CD4-positive, CD25-positive, alpha-beta regulatory T cell (primary cell): ENCODE data around the gene SORCS2. TPM values are rescaled to one million over a fixed set of nuclear protein-coding genes. Genes with fewer than 3 reads are reported as not detected.
"Not testable (repeated sequence)": the region's sequence is repeated elsewhere in the genome, so short reads cannot be mapped to it uniquely, and the experiment has no call there.

Experiments
- ATAC-seq, 2 donors: fragments of 150-1000 bp; cut with Tn5 transposase; one replicate each; pipeline ENCODE4 v1.10.0; 2021; ENCODE audit warnings: low read depth in 2 of 2, moderate number of reproducible peaks in 2 of 2, moderate library complexity in 1 of 2
- DNase-seq, 3 donors: peaks; one replicate each; pipeline versions ENCODE4 v3.0.0 to v3.0.0-alpha.2; 2012 to 2022; ENCODE audit warnings: mixed read lengths in 1 of 3
- H3K27ac ChIP-seq: one replicate; pipeline ENCODE4 v1.7.0; 2013; ENCODE audit warnings: mild to moderate bottlenecking, low read length; ENCODE audit not compliant: insufficient read depth, poor library complexity, severe bottlenecking
- H3K27me3 ChIP-seq: one replicate; pipeline ENCODE4 v1.7.0; 2013; ENCODE audit warnings: low read length; ENCODE audit not compliant: control insufficient read depth, insufficient read depth
- H3K36me3 ChIP-seq: one replicate; pipeline ENCODE4 v1.7.0; 2013; ENCODE audit warnings: mild to moderate bottlenecking, low read length, moderate library complexity; ENCODE audit not compliant: control insufficient read depth, insufficient read depth
- H3K4me1 ChIP-seq: 2 replicates; pipeline ENCODE4 v1.7.0; 2013; ENCODE audit warnings: mild to moderate bottlenecking, low read length; ENCODE audit not compliant: insufficient read depth, control insufficient read depth, poor library complexity, severe bottlenecking
- H3K4me3 ChIP-seq: one replicate; pipeline ENCODE4 v1.7.0; 2013; ENCODE audit warnings: low read depth, mild to moderate bottlenecking, low read length, moderate library complexity
- H3K9me3 ChIP-seq, 2 experiments: 1 replicate in 1 of 2; 2 replicates in 1 of 2; pipeline ENCODE4 v1.7.0; 2013; ENCODE audit warnings: low read length in 2 of 2, mild to moderate bottlenecking in 1 of 2, moderate library complexity in 1 of 2; ENCODE audit not compliant: control insufficient read depth in 2 of 2
- H3K27ac Mint-ChIP-seq, 3 donors: one replicate each; pipeline ENCODE4 v1.8.0; 2020 to 2022; ENCODE audit warnings: mild to moderate bottlenecking in 3 of 3, mixed read lengths in 3 of 3, moderate library complexity in 2 of 3
- H3K27me3 Mint-ChIP-seq: one replicate; pipeline ENCODE4 v1.8.0; 2022; ENCODE audit warnings: mild to moderate bottlenecking, mixed read lengths
- H3K36me3 Mint-ChIP-seq: one replicate; pipeline ENCODE4 v1.8.0; 2020; ENCODE audit warnings: mixed read lengths
- H3K4me1 Mint-ChIP-seq, 4 donors: one replicate each; pipeline ENCODE4 v1.8.0; 2020 to 2022; ENCODE audit warnings: mixed read lengths in 4 of 4, mild to moderate bottlenecking in 1 of 4
- H3K4me3 Mint-ChIP-seq, 4 donors: one replicate each; pipeline ENCODE4 v1.8.0; 2020 to 2022; ENCODE audit warnings: mild to moderate bottlenecking in 4 of 4, mixed read lengths in 4 of 4, moderate library complexity in 3 of 4
- H3K9me3 Mint-ChIP-seq, 7 donors: one replicate each; pipeline ENCODE4 v1.8.0; 2020 to 2022; ENCODE audit warnings: mixed read lengths in 7 of 7, mild to moderate bottlenecking in 3 of 7, moderate library complexity in 2 of 7
- polyA plus RNA-seq, 4 donors: library from polyadenylated mRNA; unstranded; fragments of 300-500 nt; fragmentation: Illumina TruSeq; gene quantifications; one replicate each; pipeline ENCODE4 v1.2.3, GENCODE V29; 2021
- total RNA-seq: library from RNA; stranded (reverse); gene quantifications from one replicate; pipeline ENCODE4 v1.2.3, GENCODE V29; 2022

SORCS2 gene
- total and polyA plus RNA-seq, 5 donors from 2014 or later, result not detected

GRCh38 chr4:7161721-7162214, 30.6 kb upstream of the SORCS2 start:
- ATAC-seq (no peak), DNase-seq (no peak)
- no peaks in the 10 kb centered on the region for H3K27me3 ChIP-seq
- no peak overlapping the region for H3K27ac Mint-ChIP-seq
- H3K9me3 Mint-ChIP-seq, result no peaks in the 10 kb centered on the region
- H3K4me1 ChIP-seq, result no peaks in the 10 kb centered on the region
- no peaks in the 10 kb centered on the region for H3K4me1 Mint-ChIP-seq
- no peak overlapping the region for H3K27ac ChIP-seq
- no peaks in the 10 kb centered on the region for H3K9me3 ChIP-seq
- H3K4me3 ChIP-seq, result no peak overlapping the region
- no peaks in the 10 kb centered on the region for H3K36me3 Mint-ChIP-seq
- H3K36me3 ChIP-seq, result no peaks in the 10 kb centered on the region
- H3K27me3 Mint-ChIP-seq, result peaks cover 10% of the 10 kb centered on the region
- no peak overlapping the region for H3K4me3 Mint-ChIP-seq

- not testable (repeated sequence) for H3K27ac ChIP-seq, H3K9me3 Mint-ChIP-seq, H3K4me3 ChIP-seq, ATAC-seq, H3K4me1 ChIP-seq, H3K36me3 Mint-ChIP-seq, H3K27me3 ChIP-seq, H3K36me3 ChIP-seq, H3K9me3 ChIP-seq, H3K4me1 Mint-ChIP-seq, H3K4me3 Mint-ChIP-seq, DNase-seq
- H3K27ac Mint-ChIP-seq, result peak overlapping the region in 1 of 3 donors; percentile 26
- H3K27me3 Mint-ChIP-seq, result peaks cover 10% of the 10 kb centered on the region
Observed at GRCh38 chr4:7165056-7165873, 27.1 kb upstream of the SORCS2 start.

GRCh38 chr4:7165874-7166201, 26.5 kb upstream of the SORCS2 start:
- H3K36me3 ChIP-seq, result no peaks in the 10 kb centered on the region
- no peak overlapping the region for H3K27ac Mint-ChIP-seq
- no peak overlapping the region for H3K4me3 Mint-ChIP-seq
- H3K27me3 ChIP-seq, result no peaks in the 10 kb centered on the region
- H3K9me3 Mint-ChIP-seq, result peaks cover 0 to 1% (median 0%) of the 10 kb centered on the region in 7 donors
- ATAC-seq (no peak), DNase-seq (no peak)
- no peaks in the 10 kb centered on the region for H3K4me1 ChIP-seq
- H3K4me3 ChIP-seq, result no peak overlapping the region
- H3K27me3 Mint-ChIP-seq, result peaks cover 14% of the 10 kb centered on the region
- H3K9me3 ChIP-seq, result no peaks in the 10 kb centered on the region
- no peaks in the 10 kb centered on the region for H3K4me1 Mint-ChIP-seq
- H3K27ac ChIP-seq, result no peak overlapping the region
- no peaks in the 10 kb centered on the region for H3K36me3 Mint-ChIP-seq

GRCh38 chr4:7166237-7166636, 26.1 kb upstream of the SORCS2 start:
- no peak overlapping the region for H3K4me3 ChIP-seq
- H3K4me1 ChIP-seq, result no peaks in the 10 kb centered on the region
- no peak for ATAC-seq
- no peak overlapping the region for H3K27ac Mint-ChIP-seq
- H3K27ac ChIP-seq, result no peak overlapping the region
- H3K9me3 Mint-ChIP-seq, result peaks cover 0 to 1% (median 0%) of the 10 kb centered on the region in 7 donors
- H3K36me3 ChIP-seq, result no peaks in the 10 kb centered on the region
- no peaks in the 10 kb centered on the region for H3K9me3 ChIP-seq
- H3K4me1 Mint-ChIP-seq, result no peaks in the 10 kb centered on the region
- H3K4me3 Mint-ChIP-seq, result no peak overlapping the region
- DNase-seq, result no peak
- peaks cover 12% of the 10 kb centered on the region for H3K27me3 Mint-ChIP-seq
- no peaks in the 10 kb centered on the region for H3K27me3 ChIP-seq
- no peaks in the 10 kb centered on the region for H3K36me3 Mint-ChIP-seq

GRCh38 chr4:7166981-7167700, 25.2 kb upstream of the SORCS2 start:
- Mint-ChIP-seq H3K27ac (no peak overlapping the region), H3K27me3 (peaks cover 8% of the 10 kb centered on the region), H3K9me3 (peaks cover 0 to 1% (median 0%) of the 10 kb centered on the region in 7 donors), H3K36me3 (no peaks in the 10 kb centered on the region), H3K4me3 (no peak overlapping the region), H3K4me1 (no peaks in the 10 kb centered on the region)
- DNase-seq (no peak), ATAC-seq (no peak)
- Histone ChIP-seq H3K27ac (no peak overlapping the region), H3K9me3 (no peaks in the 10 kb centered on the region), H3K36me3 (no peaks in the 10 kb centered on the region), H3K27me3 (no peaks in the 10 kb centered on the region), H3K4me1 (no peaks in the 10 kb centered on the region), H3K4me3 (no peak overlapping the region)

- H3K27ac Mint-ChIP-seq, result no peak overlapping the region
- Histone ChIP-seq H3K36me3 (no peaks in the 10 kb centered on the region), H3K27ac (no peak overlapping the region), H3K4me1 (no peaks in the 10 kb centered on the region), H3K4me3 (no peak overlapping the region), H3K27me3 (no peaks in the 10 kb centered on the region), H3K9me3 (no peaks in the 10 kb centered on the region)
- ATAC-seq (no peak), DNase-seq (no peak)
- H3K4me1 Mint-ChIP-seq, result no peaks in the 10 kb centered on the region
- no peaks in the 10 kb centered on the region for H3K36me3 Mint-ChIP-seq
- peaks cover 8% of the 10 kb centered on the region for H3K27me3 Mint-ChIP-seq
- H3K4me3 Mint-ChIP-seq, result no peak overlapping the region
- peaks cover 0 to 1% (median 0%) of the 10 kb centered on the region in 7 donors for H3K9me3 Mint-ChIP-seq
Observed at GRCh38 chr4:7167706-7168105, 24.6 kb upstream of the SORCS2 start.

- Mint-ChIP-seq H3K27ac (no peak overlapping the region), H3K27me3 (peaks cover 8% of the 10 kb centered on the region), H3K4me1 (no peaks in the 10 kb centered on the region), H3K9me3 (peaks cover 0 to 1% (median 0%) of the 10 kb centered on the region in 7 donors), H3K36me3 (no peaks in the 10 kb centered on the region), H3K4me3 (no peak overlapping the region)
- ATAC-seq, result no peak
- no peaks in the 10 kb centered on the region for H3K27me3 ChIP-seq
- no peaks in the 10 kb centered on the region for H3K36me3 ChIP-seq
- no peak overlapping the region for H3K27ac ChIP-seq
- H3K4me3 ChIP-seq, result no peak overlapping the region
- H3K9me3 ChIP-seq, result no peaks in the 10 kb centered on the region
- no peak for DNase-seq
- H3K4me1 ChIP-seq, result no peaks in the 10 kb centered on the region
Observed at GRCh38 chr4:7168106-7168505, 24.2 kb upstream of the SORCS2 start.
